Embryonic facial prominence (tissue), 1 donor: ENCODE data around the gene ASTN2.

Source experiments
- DNase-seq: peaks from one replicate; pipeline ENCODE4 v3.0.0-alpha.2; 2016; ENCODE audit errors: extremely low spot score

The ASTN2 gene

DNA sequence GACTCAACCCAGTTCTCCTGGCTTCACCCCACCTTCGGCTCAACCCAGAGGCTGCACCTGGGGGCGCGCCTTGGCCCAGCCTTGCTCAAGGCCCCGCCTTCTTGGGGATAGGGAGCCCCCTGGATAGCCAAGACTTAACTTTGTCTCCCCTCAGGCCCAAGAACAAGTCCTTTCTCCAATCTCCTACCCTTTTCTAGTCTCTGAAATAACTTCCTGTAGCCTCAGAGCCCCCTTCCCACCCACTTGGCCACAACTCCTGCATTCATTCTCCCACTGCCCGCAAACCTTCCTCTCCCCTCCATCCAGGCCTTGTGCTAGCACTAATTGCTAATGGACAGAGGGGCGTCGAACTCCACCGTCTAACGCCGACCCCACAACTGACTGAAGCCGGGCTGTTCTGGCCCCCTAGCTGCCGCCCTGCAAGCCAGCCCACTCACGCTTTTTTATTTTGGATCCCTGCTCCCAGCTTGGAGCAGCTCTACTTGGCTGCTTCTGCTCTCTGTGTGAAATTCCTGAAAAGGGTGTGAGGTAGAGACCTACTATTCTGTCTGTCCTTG, 579 bp upstream of the ASTN2 start:
- DNase-seq, result no peak

DNA sequence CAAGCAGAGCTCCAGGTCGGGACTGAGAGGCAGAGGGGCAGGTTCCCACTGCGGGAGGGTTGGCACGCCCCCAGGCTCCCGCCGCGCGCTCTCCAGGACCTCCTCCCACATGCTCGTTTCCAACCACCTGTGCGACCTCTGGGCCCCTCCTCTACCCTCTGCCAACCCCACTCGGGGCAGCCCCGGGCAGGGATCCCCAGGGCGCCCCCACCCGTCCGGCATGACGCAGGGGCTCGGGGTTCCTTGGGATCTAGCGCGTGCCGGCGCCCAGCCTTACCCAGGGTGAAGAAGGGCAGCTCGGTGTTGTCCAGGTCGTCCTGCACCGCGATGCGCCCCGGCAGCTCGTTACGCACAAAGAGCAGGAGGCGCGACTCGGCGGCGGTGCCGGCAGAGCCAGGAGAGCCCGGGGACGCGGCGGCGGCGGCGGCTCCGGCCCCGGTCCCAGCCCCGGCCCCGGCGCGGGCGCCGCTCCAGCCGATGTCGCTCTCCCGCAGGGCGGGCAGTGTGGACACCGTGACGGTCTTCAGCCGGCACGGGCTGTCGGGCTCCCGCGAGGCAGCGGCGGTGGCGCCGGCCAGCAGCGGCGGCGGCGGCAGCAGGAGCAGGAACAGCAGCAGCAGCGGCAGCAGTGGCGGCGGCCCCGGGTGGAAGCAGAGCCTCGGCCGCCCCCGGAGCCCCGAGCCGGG, 494 bp downstream of the ASTN2 start:
- no peak for DNase-seq

GRCh38 chr9:117413346-117414219, 1.3 kb downstream of the ASTN2 start:
- no peak for DNase-seq

DNA sequence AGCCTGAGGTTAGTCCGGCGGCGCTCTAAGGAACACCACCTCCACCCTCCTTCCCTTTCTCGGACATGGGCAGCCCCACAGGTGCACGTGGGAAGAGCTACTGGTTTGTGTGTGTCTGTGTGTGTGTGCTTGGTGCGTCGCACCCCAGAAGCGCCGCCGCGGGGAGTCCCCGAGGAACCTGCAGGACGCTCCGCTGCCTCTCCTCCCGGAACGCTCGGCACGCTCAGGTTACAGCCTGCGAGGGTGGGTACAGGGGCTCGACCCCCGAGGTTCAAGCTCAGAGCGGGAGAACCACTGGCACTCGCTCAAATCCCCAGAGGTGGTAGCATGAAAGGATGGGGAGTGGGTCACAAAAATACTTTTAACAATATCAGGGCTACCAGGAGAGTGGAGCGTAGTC, 2.0 kb downstream of the ASTN2 start:
- DNase-seq, result no peak

DNA sequence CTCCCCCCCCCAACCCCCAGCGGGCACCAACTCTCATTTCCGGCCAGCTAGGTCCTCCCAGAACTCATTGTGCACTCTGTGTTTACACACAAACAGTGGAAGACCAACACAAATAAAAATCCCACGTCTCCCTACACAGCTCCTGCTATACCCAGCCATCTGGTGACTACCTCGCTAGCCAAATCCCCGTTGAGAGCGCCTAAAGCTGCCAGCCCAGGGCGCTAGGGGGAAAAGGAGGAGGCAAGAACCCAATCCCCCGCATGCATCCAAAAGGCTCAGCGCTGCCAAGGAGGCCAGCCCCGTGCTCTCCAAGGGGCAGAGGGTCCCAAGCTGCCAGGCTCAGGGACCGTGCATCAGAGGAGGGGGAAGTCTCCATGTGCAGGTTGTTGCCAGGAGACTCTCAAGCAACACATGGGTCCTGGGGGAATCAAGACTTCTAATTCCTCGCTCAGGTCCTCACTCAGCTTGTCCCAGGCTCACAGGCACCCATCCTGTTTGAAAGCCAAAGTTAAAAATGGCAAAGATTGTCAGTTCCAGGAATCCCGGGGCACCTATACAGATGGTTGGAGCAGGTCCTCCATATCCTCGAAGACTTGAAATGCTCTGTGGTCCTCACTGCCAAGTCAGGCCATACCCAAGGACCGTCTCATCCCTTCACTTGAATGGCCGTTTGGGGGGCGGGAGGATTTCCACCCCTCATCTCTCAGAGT, 2.7 kb downstream of the ASTN2 start:
- no peak for DNase-seq

- no peak for DNase-seq
Measured at GRCh38 chr9:117411547-117411946, 3.3 kb downstream of the ASTN2 start.

GRCh38 chr9:117409321-117409720, 5.5 kb downstream of the ASTN2 start:
- DNase-seq, result no peak

- no peak for DNase-seq
Measured at GRCh38 chr9:117407436-117408022, 7.3 kb downstream of the ASTN2 start.

DNA sequence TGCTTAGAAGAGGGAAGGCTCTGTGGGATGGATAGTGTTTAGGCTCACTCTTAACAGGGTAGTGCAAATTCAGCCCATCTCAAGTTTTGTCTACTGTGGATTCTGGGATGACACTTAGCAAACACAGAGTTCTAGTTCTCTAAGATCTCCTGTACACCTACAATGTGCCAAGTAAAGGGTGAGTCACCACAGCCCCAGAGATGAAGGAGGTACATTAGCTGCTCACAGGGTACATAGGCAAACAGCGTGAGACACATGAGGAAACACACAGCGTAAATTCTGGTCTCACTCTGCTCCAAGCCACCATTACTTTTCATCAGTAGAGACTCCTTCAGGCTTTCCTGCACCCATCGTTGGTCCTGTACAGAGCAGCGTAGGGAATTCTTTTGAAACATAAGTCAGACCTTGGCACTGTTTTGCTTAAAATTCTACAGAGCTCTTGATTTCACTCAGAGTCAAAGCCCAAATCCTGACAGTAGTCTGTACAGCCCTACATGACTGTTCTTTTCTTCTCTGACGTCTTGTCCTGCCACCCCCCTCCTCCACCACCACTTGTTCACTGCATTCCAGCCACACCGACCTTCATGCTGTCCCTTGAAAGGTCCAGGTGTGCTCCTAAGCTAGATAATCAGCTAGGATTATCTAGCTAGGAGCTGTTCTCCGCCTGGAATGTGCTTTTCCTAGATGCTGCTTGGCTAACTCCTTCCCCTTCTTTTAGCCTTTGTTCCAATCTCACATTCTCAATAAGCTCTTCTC, 8.7 kb downstream of the ASTN2 start:
- DNase-seq, result no peak

DNA sequence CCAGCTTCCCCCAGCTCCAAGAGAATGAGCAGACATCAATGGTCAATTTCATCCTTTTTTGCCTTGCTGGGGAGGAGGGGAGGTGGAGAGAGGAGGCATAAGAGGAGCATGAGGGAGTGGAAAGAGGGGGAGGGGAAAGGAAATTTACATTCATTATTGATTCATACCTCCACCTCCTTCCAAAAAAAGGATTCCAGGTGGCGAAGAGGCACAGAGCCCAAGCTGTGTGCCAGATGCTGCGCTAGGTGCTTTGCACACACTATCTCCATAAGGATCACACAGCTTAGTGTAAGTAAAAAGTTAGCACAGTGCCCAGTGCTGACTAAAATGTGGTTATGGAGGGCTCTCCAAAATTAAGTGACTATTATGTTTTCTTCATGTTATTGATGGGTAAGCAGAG, 11.0 kb downstream of the ASTN2 start:
- DNase-seq, result no peak

- no peak for DNase-seq
Measured at GRCh38 chr9:117403403-117403811, 11.4 kb downstream of the ASTN2 start.

DNA sequence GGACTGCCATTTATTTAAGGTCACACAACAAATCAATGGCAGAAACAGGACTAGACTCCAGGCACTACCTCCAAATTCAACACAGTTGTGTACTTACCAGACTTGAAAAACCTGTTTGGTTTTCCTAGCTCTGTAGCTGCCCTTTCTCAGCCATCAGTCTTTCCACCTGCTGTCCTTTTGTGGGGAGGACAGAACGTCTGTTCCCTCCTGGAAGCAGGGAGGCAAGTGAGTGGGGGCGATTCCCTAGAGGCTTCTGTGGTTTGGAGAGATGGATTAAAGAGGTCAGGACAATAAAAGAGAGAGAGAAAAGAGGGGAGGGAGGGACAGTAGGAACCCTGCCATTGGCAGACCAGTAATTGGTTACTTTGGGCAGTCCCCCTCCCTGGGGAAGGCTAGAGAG, 14.7 kb downstream of the ASTN2 start:
- DNase-seq, result no peak

GRCh38 chr9:117395151-117395650, 19.7 kb downstream of the ASTN2 start:
- DNase-seq, result no peak

DNA sequence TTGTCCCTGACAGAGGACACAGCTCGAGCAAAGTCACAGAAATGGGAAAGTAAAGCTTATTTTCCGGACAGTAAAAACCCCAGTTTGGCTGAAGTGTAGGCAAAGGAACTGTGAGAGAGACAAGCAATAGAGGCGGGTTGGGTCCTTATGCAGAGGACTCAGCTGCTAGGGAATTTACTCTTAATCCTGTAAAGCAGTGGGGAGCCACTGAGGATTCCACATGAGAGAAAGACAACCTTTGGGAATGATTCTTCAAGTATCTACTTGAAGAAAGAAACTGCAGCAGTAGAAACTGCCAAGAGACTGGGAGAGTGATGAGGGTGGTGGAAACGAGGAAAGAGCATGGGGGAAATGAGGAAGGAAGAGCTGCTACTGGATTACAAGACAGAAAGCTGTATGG, 20.2 kb downstream of the ASTN2 start:
- DNase-seq, result no peak

GRCh38 chr9:117392992-117393391, 21.9 kb downstream of the ASTN2 start:
- DNase-seq, result no peak

DNA sequence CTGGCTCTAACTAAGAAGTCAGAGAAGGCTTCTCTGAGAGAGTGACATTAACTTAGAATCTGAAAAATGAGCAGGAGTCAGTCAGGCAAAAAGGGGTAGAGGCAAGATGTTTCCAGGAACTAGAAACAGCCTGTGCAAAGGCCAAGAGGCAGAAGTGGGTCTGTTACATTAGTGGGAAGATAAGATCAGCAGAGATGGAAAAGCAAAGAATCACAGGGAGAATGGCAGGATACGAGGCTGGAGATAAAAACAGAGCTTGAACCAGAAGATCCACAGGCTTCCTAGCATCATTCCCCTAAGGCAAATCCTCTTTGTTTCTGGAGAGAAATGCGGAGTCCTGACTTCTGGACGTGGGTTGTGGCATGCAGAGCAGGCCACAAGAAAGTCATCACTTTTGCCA, 27.4 kb downstream of the ASTN2 start:
- no peak for DNase-seq

DNA sequence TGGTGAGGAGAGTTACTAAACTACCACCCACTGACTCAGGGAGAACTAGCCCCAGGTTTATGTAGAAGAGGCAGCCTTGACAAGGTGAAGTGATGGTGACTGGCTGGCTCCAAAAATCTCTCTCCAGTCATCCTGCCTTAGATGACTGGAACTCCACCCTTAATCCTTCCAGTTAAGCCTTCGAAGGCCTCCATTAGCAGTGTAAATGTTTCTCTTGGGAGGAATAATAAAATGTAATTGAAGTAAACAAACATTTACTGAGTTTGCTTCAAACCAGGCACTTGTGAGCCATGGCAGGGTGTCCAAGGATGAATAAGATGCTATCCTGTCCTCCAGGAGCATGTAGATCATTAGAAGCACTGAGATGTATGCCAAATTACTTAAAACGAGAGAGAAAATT, 35.5 kb downstream of the ASTN2 start:
- no peak for DNase-seq

- DNase-seq, result no peak
Measured at GRCh38 chr9:117377046-117377445, 37.8 kb downstream of the ASTN2 start.

DNA sequence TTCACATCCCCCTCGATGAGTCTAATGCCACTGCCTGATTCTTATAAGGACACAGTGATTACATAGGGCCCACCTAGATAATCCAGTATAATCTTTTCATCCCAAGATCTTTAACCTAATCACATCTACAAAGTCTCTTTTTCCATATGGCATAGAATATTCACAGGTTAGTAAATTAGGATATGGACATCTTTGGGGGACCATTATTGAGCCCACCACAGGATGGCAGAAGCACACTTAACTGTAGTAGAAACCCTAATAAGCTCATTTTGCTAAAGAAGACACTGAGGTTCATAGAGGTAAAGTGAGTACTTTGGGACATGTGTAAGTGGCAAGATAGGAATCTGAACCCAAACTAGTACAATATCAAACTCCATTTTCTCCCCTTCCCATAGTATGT, 38.9 kb downstream of the ASTN2 start:
- no peak for DNase-seq

GRCh38 chr9:117374076-117374725, 40.7 kb downstream of the ASTN2 start:
- no peak for DNase-seq
